Neural progenitor cell (in vitro differentiated cells): ENCODE data around the gene TTC38.

Experiments used
- EZH2 ChIP-seq: fragments of 200-600 bp; sonication (generic); IDR thresholded peaks from 2 replicates; pipeline ENCODE4 v1.6.1; 2017; ENCODE audit warnings: antibody characterized with exemption, mild to moderate bottlenecking, moderate library complexity
- TF ChIP-seq, protein P1 (sequence below): fragments of 200-600 bp; sonication (generic); IDR thresholded peaks from 2 replicates; pipeline ENCODE4 v1.5.1; 2017; ENCODE audit warnings: antibody characterized with exemption, mild to moderate bottlenecking

DNA sequence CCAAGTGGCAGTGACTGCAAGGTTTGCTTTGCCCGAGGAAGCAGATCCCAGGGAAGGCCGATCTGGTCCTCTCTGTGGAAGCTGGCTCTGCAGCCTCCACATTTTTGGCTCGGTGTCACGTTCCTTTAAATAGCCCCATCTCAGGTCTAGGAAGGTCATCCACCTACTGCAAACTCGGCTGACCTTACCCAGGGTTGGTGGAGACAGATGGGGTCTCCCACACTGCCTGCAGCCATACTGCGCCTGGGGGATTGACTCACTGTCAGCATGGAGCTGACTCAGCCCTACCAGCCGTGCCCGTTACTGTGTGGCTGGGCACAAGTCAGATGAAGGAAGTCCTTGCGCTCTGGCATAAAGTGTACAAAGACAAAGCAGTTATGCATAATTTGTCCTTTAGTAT lies 34.6 kb upstream of the TTC38 start:
- TF ChIP-seq, protein P1, sequence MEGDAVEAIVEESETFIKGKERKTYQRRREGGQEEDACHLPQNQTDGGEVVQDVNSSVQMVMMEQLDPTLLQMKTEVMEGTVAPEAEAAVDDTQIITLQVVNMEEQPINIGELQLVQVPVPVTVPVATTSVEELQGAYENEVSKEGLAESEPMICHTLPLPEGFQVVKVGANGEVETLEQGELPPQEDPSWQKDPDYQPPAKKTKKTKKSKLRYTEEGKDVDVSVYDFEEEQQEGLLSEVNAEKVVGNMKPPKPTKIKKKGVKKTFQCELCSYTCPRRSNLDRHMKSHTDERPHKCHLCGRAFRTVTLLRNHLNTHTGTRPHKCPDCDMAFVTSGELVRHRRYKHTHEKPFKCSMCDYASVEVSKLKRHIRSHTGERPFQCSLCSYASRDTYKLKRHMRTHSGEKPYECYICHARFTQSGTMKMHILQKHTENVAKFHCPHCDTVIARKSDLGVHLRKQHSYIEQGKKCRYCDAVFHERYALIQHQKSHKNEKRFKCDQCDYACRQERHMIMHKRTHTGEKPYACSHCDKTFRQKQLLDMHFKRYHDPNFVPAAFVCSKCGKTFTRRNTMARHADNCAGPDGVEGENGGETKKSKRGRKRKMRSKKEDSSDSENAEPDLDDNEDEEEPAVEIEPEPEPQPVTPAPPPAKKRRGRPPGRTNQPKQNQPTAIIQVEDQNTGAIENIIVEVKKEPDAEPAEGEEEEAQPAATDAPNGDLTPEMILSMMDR: no peak
- no peak for TF ChIP-seq EZH2
